MM.1S (cell line): ENCODE data around the gene NEDD8.
A peak's percentile ranks its signal among the peaks of the same experiment; 100 is the strongest.
"Not testable (repeated sequence)": the region's sequence is repeated elsewhere in the genome, so short reads cannot be mapped to it uniquely, and the experiment has no call there.

Experiments
- DNase-seq: peaks from one replicate; pipeline ENCODE4 v3.0.0-alpha.2; 2015
- H2AFZ ChIP-seq: fragments of 300-600 bp; sonication (generic); 2 replicates; pipeline ENCODE4 v1.6.0; 2016; ENCODE audit warnings: antibody characterized with exemption, low read length
- H3F3A ChIP-seq: fragments of 300-600 bp; sonication (generic); 2 replicates; pipeline ENCODE4 v1.6.1; 2016; ENCODE audit warnings: mild to moderate bottlenecking, antibody characterized with exemption, low read length, moderate library complexity, mixed read lengths; ENCODE audit not compliant: insufficient read depth
- H3K27ac ChIP-seq: fragments of 300-600 bp; sonication (generic); 2 replicates; pipeline ENCODE4 v1.5.1; 2016; ENCODE audit warnings: mild to moderate bottlenecking, low read length
- H3K27me3 ChIP-seq: fragments of 300-600 bp; sonication (generic); replicated peaks from 2 replicates; pipeline ENCODE4 v1.6.0; 2016; ENCODE audit warnings: low read length; ENCODE audit not compliant: insufficient read depth
- H3K36me3 ChIP-seq: fragments of 300-600 bp; sonication (generic); replicated peaks from 2 replicates; pipeline ENCODE4 v1.6.1; 2016; ENCODE audit warnings: mild to moderate bottlenecking, low read length, mixed read lengths; ENCODE audit not compliant: insufficient read depth
- H3K4me1 ChIP-seq: fragments of 300-600 bp; sonication (generic); 2 replicates; pipeline ENCODE4 v1.6.1; 2016; ENCODE audit warnings: low read length, mixed read lengths
- H3K4me2 ChIP-seq: fragments of 300-600 bp; sonication (generic); 2 replicates; pipeline ENCODE4 v1.6.0; 2016; ENCODE audit warnings: low read depth, low read length
- H3K4me3 ChIP-seq: fragments of 300-600 bp; sonication (generic); 2 replicates; pipeline ENCODE4 v1.5.1; 2016; ENCODE audit warnings: low read length, mixed read lengths
- H3K79me2 ChIP-seq: fragments of 300-600 bp; sonication (generic); 2 replicates; pipeline ENCODE4 v1.6.1; 2016; ENCODE audit warnings: mixed run types, low read length, mixed read lengths
- H3K9ac ChIP-seq: fragments of 300-600 bp; sonication (generic); 2 replicates; pipeline ENCODE4 v1.6.1; 2016; ENCODE audit warnings: low read length, mixed read lengths
- H3K9me2 ChIP-seq: fragments of 300-600 bp; sonication (generic); replicated peaks from 2 replicates; pipeline ENCODE4 v1.6.1; 2016; ENCODE audit warnings: mild to moderate bottlenecking, low read length, mixed read lengths; ENCODE audit not compliant: insufficient read depth
- H3K9me3 ChIP-seq: fragments of 300-600 bp; sonication (generic); replicated peaks from 2 replicates; pipeline ENCODE4 v1.6.1; 2016; ENCODE audit warnings: mild to moderate bottlenecking, low read length, mixed read lengths; ENCODE audit not compliant: insufficient read depth
- H4K20me1 ChIP-seq: fragments of 300-600 bp; sonication (generic); 2 replicates; pipeline ENCODE4 v1.6.1; 2016; ENCODE audit warnings: mild to moderate bottlenecking, low read length, moderate library complexity, mixed read lengths; ENCODE audit not compliant: insufficient read depth
- CTCF ChIP-seq: fragments of 300-600 bp; sonication (generic); IDR thresholded peaks from 2 replicates; pipeline ENCODE4 v1.5.1; 2016; ENCODE audit warnings: antibody characterized with exemption, low read length, mixed read lengths
- EZH2 ChIP-seq: fragments of 300-600 bp; sonication (generic); optimal IDR thresholded peaks from 2 replicates; pipeline ENCODE3; 2017; ENCODE audit warnings: low read depth, mild to moderate bottlenecking, antibody characterized with exemption, low read length, mixed read lengths
- EZH2phosphoT487 ChIP-seq: fragments of 300-600 bp; sonication (generic); IDR thresholded peaks from 2 replicates; pipeline ENCODE4 v1.6.1; 2018; ENCODE audit warnings: antibody characterized with exemption, low read length

Gene NEDD8

DNA sequence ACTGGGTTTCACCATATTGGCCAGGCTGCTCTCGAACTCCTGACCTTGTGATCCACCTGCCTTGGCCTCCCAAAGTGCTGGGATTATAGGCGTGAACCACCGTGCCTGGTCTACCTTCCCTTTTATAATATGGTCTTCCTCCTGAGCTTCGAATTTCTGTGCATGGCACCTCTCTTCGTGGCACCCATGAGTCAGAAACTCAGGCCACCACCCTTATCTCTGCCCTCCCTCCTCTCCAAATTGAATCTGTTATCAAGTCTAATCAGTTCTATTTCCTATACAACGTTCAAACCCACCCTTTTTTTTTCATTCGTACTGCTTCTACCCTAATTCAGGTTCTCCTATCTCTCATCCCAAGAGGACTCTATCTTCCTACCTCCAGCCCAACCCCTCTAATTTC, 15.3 kb upstream of the NEDD8 start:
- Histone ChIP-seq H4K20me1 (no peaks in the 10 kb centered on the region), H3K27ac (peak overlapping the region; percentile 84; the same call in 1 of the 2 replicates), H3K27me3 (no peaks in the 10 kb centered on the region), H3K4me3 (no peak overlapping the region), H3F3A (peaks cover 21% of the 10 kb centered on the region; the same call in 1 of the 2 replicates), H3K9me3 (no peaks in the 10 kb centered on the region), H2AFZ (no peak overlapping the region), H3K9ac (peak overlapping the region; percentile 62; the same call in 1 of the 2 replicates), H3K4me2 (peak overlapping the region; percentile 57; the same call in 1 of the 2 replicates), H3K4me1 (peaks cover 6% of the 10 kb centered on the region; the same call in 1 of the 2 replicates), H3K9me2 (no peaks in the 10 kb centered on the region), H3K79me2 (no peaks in the 10 kb centered on the region), H3K36me3 (no peaks in the 10 kb centered on the region)
- DNase-seq: no peak
- no peak for TF ChIP-seq CTCF

- H3K4me1 ChIP-seq: peaks cover 6% of the 10 kb centered on the region; the same call in 1 of the 2 replicates
- no peak overlapping the region for H2AFZ ChIP-seq
- peak overlapping the region; percentile 57; the same call in 1 of the 2 replicates for H3K4me2 ChIP-seq
- H3F3A ChIP-seq: peaks cover 21% of the 10 kb centered on the region; the same call in 1 of the 2 replicates
- peak overlapping the region; percentile 25; the same call in 1 of the 2 replicates for H3K4me3 ChIP-seq
- no peaks in the 10 kb centered on the region for H4K20me1 ChIP-seq
- DNase-seq: peak; percentile 70
- H3K27ac ChIP-seq: peak overlapping the region; percentile 84
- no peaks in the 10 kb centered on the region for H3K9me2 ChIP-seq
- no peaks in the 10 kb centered on the region for H3K27me3 ChIP-seq
- H3K36me3 ChIP-seq: no peaks in the 10 kb centered on the region
- no peak for TF ChIP-seq EZH2phosphoT487
- TF ChIP-seq EZH2: no peak
- TF ChIP-seq CTCF: no peak
- H3K9me3 ChIP-seq: no peaks in the 10 kb centered on the region
- H3K79me2 ChIP-seq: peaks cover 3% of the 10 kb centered on the region; the same call in 1 of the 2 replicates
- H3K9ac ChIP-seq: peak overlapping the region; percentile 62
Measured at GRCh38 chr14:24246765-24247212, 14.6 kb upstream of the NEDD8 start.

- H3K9me2 ChIP-seq, H3K27me3 ChIP-seq, H4K20me1 ChIP-seq, H3K9me3 ChIP-seq, H3K36me3 ChIP-seq, DNase-seq, H3K4me2 ChIP-seq, H3K9ac ChIP-seq, H3K27ac ChIP-seq, H3K4me1 ChIP-seq, H2AFZ ChIP-seq, H3K4me3 ChIP-seq: not testable (repeated sequence)
- peaks cover 15% of the 10 kb centered on the region for H3K79me2 ChIP-seq
- peaks cover 21% of the 10 kb centered on the region; the same call in 1 of the 2 replicates for H3F3A ChIP-seq
Measured at GRCh38 chr14:24245350-24245749, 13.2 kb upstream of the NEDD8 start.

DNA sequence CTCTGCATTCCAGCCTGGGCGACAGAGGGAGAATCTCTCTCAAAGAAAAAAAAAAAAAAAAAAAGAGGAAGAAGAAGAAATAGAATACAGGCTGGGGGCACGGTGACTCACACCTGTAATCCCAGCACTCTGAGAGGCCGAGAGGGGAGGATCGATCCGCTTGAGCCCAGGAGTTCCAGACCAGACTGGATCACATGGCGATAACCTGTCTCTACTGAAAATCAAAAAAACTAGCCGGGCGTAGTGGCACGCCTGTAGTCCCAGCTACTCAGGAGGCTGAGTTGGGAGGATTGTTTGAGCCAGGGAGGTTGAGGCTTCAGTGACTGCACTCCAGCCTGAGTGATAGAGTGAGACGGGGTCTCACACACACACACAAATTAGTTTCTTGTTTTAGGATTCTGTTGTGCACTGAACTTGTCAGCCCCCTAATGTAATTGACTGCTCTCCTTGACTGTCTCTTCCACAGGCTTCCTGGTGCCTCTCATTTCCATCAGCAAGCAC, 11.2 kb upstream of the NEDD8 start:
- peak overlapping the region; percentile 57 for H3K4me2 ChIP-seq
- no peaks in the 10 kb centered on the region for H3K36me3 ChIP-seq
- peak overlapping the region; percentile 48; the same call in 1 of the 2 replicates for H2AFZ ChIP-seq
- no peaks in the 10 kb centered on the region for H3K9me3 ChIP-seq
- H3K4me3 ChIP-seq: peak overlapping the region; percentile 84
- no peaks in the 10 kb centered on the region for H3K9me2 ChIP-seq
- no peaks in the 10 kb centered on the region for H4K20me1 ChIP-seq
- peak overlapping the region; percentile 97; the same call in 1 of the 2 replicates for H3K27ac ChIP-seq
- peaks cover 21% of the 10 kb centered on the region; the same call in 1 of the 2 replicates for H3F3A ChIP-seq
- peaks cover 22% of the 10 kb centered on the region for H3K79me2 ChIP-seq
- peaks cover 11% of the 10 kb centered on the region; the same call in 1 of the 2 replicates for H3K4me1 ChIP-seq
- H3K9ac ChIP-seq: peak overlapping the region; percentile 88; the same call in 1 of the 2 replicates
- peak; percentile 9 for DNase-seq
- no peaks in the 10 kb centered on the region for H3K27me3 ChIP-seq
- TF ChIP-seq CTCF (no peak), EZH2 (no peak), EZH2phosphoT487 (no peak)
